ENCODE measurements around the gene UBXN2A.

UBXN2A gene

GRCh38 chr2:24047703-24048033 lies 107.4 kb downstream of the UBXN2A start:
- DNase-seq = no peak

- no peak for DNase-seq
Measured at GRCh38 chr2:24048769-24049484, 108.7 kb downstream of the UBXN2A start.

GRCh38 chr2:24049485-24050021 lies 109.3 kb downstream of the UBXN2A start, which contains the start of gene FKBP1B:
Gene FKBP1B (plus strand): TSS chr2:24049741. CDS start chr2:24049850, 109 bp downstream.
- DNase-seq = no peak

- DNase-seq = no peak
Measured at GRCh38 chr2:24050041-24050979, 110.0 kb downstream of the UBXN2A start.

- DNase-seq = no peak
Measured at GRCh38 chr2:24051833-24052232, 111.6 kb downstream of the UBXN2A start.

GRCh38 chr2:24052951-24053350 lies 112.7 kb downstream of the UBXN2A start:
- no peak for DNase-seq

Measured in cortex of kidney (tissue), 1 donor.